HG02759 (cell line): ENCODE results near the gene NPPB.

Experiments used
- ATAC-seq: cut with Tn5 transposase; IDR thresholded peaks from one replicate; pipeline ENCODE4 v1.9.1; 2021; ENCODE audit warnings: mild to moderate bottlenecking, moderate library complexity; ENCODE audit not compliant: unreplicated experiment

The NPPB gene

GRCh38 chr1:11858968-11859871 lies 475 bp upstream of the NPPB start:
- ATAC-seq, result no peak

DNA sequence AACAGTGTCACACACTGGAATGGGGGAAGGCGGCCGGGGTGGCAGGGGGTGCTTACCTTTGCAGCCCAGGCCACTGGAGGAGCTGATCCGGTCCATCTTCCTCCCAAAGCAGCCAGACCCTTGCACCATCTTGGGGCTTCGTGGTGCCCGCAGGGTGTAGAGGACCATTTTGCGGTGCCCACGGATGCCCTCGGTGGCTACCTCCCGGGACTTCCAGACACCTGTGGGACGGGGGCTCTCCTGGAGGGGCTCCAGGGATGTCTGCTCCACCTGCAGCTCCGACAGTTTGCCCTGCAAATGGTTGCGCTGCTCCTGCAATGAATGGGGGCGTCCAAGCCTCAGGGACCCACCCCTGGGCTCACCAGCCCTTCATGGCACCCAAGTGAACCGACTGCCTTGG lies 587 bp downstream of the NPPB start:
- ATAC-seq, result no peak

GRCh38 chr1:11857164-11857851 lies 1.4 kb downstream of the NPPB start:
- ATAC-seq, result no peak

- no peak for ATAC-seq
Measured at GRCh38 chr1:11856698-11857097, 2.0 kb downstream of the NPPB start.

GRCh38 chr1:11855430-11855829 lies 3.3 kb downstream of the NPPB start:
- ATAC-seq, result no peak

GRCh38 chr1:11854519-11854918 lies 4.2 kb downstream of the NPPB start:
- ATAC-seq, result no peak

- ATAC-seq, result no peak
Measured at GRCh38 chr1:11851180-11851579, 7.6 kb downstream of the NPPB start.

GRCh38 chr1:11850156-11850555 lies 8.6 kb downstream of the NPPB start:
- no peak for ATAC-seq

GRCh38 chr1:11848373-11848700 lies 10.4 kb downstream of the NPPB start:
- no peak for ATAC-seq

DNA sequence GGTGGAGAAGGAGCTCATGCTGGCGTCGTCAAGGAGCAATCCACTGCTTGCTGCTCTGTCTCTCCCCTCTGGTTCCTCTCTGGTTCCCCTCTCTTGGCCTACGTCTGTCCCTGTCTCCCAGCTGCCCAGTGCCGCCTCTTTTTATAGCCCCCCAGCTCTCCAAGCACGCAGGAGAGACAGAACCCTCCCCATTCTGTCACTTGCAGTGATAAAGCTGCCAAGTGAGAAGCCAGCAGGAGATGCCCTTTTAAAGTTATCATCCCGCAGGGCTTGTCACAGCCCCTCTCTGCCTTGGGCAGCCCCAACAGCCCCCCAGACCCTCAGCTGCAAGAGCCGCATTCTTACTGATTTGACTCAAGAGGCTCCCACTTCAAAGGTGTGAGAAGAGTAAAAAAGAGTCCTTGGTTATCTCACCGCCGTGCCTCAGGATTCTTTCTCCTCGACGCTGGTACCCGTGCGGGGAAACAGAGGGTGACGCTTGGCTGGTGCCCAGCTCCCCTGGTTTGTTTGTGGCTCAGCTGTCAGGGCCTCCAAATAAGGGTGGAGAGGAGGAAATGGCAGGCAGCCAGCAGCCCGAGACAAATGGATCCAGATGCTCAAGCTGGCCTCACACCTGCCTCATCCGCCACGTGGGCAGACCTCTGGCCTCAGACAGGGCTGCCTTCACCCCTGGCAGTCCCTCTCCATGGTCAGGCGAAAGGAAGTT lies 10.9 kb downstream of the NPPB start, which contains the start of gene NPPA:
Gene NPPA, minus strand, starts transcription at position 117 of the 706 bp plus-strand sequence. Its CDS starts 99 bp downstream, at position 18.
- no peak for ATAC-seq

DNA sequence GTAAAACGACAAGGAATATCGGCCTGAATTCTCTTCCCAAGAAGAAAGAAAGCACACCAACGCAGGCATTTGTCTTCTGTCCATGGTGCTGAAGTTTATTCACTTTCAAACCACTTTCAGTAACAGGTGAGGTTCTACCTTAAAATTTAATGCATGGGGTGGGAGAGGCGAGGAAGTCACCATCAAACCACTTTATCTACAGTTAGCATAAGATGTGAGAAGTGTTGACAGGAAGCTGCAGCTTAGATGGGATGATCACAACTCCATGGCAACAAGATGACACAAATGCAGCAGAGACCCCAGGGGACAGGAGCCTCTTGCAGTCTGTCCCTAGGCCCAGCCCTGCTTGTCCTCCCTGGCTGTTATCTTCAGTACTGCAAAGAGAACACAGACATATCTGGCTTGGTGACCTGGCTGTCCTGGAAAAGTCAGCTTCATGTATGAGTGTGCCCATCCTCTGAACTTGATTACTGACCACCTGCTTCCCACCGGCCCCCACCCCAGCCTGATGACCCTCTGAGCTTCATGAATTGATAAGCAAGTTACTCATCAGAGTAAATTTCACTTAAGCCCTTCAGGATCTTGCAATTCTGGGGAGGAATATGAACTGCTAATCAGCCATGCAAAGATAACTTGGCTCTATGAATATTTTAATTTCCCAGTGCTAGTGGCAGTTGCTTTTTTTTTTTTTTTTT lies 13.0 kb downstream of the NPPB start:
- ATAC-seq, result no peak

GRCh38 chr1:11842154-11843041 lies 16.3 kb downstream of the NPPB start:
- peak; percentile 49 for ATAC-seq

- peak; percentile 4 for ATAC-seq
Measured at GRCh38 chr1:11841245-11842153, 17.2 kb downstream of the NPPB start.

GRCh38 chr1:11839727-11840705 lies 18.7 kb downstream of the NPPB start:
- ATAC-seq, result no peak

DNA sequence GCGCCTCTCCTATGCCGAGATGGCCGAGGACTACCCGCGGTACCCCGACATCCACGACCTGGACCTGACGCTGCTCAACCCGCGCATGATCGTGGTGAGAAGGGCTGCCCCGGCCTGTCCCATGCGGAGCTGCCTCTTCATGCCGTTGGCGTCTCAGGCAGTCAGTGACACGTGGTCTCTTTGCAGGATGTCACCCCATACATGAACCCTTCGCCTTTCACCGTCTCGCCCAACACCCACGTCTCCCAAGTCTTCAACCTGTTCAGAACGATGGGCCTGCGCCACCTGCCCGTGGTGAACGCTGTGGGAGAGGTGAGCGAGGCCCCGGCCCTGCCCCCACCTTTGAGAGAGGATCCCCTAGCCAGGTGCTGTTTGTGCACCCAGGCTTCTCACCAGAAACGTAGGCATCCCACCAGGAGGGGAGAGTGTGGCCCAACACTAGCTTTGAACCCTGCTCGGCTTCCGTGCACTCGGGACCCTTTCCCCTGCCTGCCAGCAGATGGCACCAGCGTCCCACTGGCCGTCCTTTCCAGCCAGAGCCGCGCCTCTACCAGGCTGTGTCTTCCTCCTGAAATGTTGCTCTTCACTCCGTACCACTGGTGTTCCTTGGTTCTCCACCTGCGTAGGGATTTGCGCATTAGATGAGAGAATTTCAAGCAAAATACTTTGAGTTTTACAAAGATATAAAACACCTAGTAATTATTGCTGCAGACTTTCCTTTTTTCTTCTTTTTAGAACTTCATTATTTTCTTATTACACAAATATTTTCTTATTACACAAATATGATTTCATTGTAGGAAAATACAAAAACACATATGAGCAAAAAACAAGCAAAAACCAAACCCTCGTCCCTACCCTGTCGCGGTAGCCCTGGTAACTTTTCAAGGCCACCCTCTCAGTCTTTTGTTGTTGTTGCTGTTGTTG lies 20.1 kb downstream of the NPPB start:
- no peak for ATAC-seq

GRCh38 chr1:11837767-11838348 lies 20.9 kb downstream of the NPPB start:
- no peak for ATAC-seq
